Liver (tissue), 3 donors: ENCODE results near the gene RAB5B.

Source experiments
- NR2F2 ChIP-seq: IDR thresholded peaks from 2 replicates; pipeline ENCODE4 v1.6.1; 2016; ENCODE audit warnings: antibody characterized with exemption
- TF ChIP-seq, protein P1 (sequence below): fragments of 150-350 bp; IDR thresholded peaks from 2 replicates; pipeline ENCODE4 v1.5.1; 2017; ENCODE audit warnings: improper control_type of control experiment, low read depth, low read length; ENCODE audit not compliant: missing input control
- donor health status: healthy.
- donor health status: healthy.

DNA sequence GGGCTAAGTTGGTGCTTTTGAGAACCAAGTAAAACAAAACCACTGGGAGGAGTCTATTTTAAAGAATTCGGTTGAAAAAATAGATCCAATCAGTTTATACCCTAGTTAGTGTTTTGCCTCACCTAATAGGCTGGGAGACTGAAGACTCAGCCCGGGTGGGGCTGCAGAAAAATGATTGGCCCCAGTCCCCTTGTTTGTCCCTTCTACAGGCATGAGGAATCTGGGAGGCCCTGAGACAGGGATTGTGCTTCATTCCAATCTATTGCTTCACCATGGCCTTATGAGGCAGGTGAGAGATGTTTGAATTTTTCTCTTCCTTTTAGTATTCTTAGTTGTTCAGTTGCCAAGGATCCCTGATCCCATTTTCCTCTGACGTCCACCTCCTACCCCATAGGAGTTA, 1.8 kb upstream of the RAB5B start:
- TF ChIP-seq, protein P1, sequence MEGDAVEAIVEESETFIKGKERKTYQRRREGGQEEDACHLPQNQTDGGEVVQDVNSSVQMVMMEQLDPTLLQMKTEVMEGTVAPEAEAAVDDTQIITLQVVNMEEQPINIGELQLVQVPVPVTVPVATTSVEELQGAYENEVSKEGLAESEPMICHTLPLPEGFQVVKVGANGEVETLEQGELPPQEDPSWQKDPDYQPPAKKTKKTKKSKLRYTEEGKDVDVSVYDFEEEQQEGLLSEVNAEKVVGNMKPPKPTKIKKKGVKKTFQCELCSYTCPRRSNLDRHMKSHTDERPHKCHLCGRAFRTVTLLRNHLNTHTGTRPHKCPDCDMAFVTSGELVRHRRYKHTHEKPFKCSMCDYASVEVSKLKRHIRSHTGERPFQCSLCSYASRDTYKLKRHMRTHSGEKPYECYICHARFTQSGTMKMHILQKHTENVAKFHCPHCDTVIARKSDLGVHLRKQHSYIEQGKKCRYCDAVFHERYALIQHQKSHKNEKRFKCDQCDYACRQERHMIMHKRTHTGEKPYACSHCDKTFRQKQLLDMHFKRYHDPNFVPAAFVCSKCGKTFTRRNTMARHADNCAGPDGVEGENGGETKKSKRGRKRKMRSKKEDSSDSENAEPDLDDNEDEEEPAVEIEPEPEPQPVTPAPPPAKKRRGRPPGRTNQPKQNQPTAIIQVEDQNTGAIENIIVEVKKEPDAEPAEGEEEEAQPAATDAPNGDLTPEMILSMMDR = no peak
- no peak for TF ChIP-seq NR2F2
